BLaER1 (cell line): Measurements from ENCODE around the gene WDR54.

Source experiments
- H3K27ac ChIP-seq: shearing (Covaris generic); formaldehyde crosslinking; 2 replicates; pipeline ENCODE4 v1.8.1; 2022
- H3K27me3 ChIP-seq: shearing (Covaris generic); formaldehyde crosslinking; 2 replicates; pipeline ENCODE4 v1.8.1; 2022
- H3K36me3 ChIP-seq: shearing (Covaris generic); formaldehyde crosslinking; 2 replicates; pipeline ENCODE4 v1.8.1; 2022
- H3K4me1 ChIP-seq: shearing (Covaris generic); formaldehyde crosslinking; 2 replicates; pipeline ENCODE4 v1.8.1; 2022
- H3K4me2 ChIP-seq: shearing (Covaris generic); formaldehyde crosslinking; 2 replicates; pipeline ENCODE4 v1.8.1; 2022
- H3K4me3 ChIP-seq: shearing (Covaris generic); formaldehyde crosslinking; 2 replicates; pipeline ENCODE4 v1.8.1; 2022
- H3K9ac ChIP-seq: shearing (Covaris generic); formaldehyde crosslinking; 2 replicates; pipeline ENCODE4 v1.8.1; 2022
- H3K9me3 ChIP-seq: shearing (Covaris generic); formaldehyde crosslinking; 2 replicates; pipeline ENCODE4 v1.8.1; 2022
- H4K20me1 ChIP-seq: shearing (Covaris generic); formaldehyde crosslinking; 2 replicates; pipeline ENCODE4 v1.8.1; 2022
- Cebpa-rat ChIP-seq: shearing (Covaris generic); IDR thresholded peaks from 2 replicates; pipeline ENCODE4 v1.8.1; 2022

The WDR54 gene

GRCh38 chr2:74381751-74382150, 39.8 kb upstream of the WDR54 start:
- Histone ChIP-seq H3K4me2 (no peak overlapping the region), H3K4me3 (no peak overlapping the region), H3K27me3 (no peaks in the 10 kb centered on the region), H4K20me1 (peaks cover 88% of the 10 kb centered on the region), H3K36me3 (peaks cover 76% of the 10 kb centered on the region), H3K9me3 (no peaks in the 10 kb centered on the region), H3K4me1 (peaks cover 33% of the 10 kb centered on the region), H3K9ac (no peak overlapping the region), H3K27ac (no peak overlapping the region)
- TF ChIP-seq Cebpa-rat, result no peak

- H3K4me3 ChIP-seq, result no peak overlapping the region
- peaks cover 47% of the 10 kb centered on the region for H3K4me1 ChIP-seq
- no peaks in the 10 kb centered on the region for H3K9me3 ChIP-seq
- H3K4me2 ChIP-seq, result no peak overlapping the region
- H3K27ac ChIP-seq, result no peak overlapping the region
- TF ChIP-seq Cebpa-rat, result no peak
- no peak overlapping the region for H3K9ac ChIP-seq
- H4K20me1 ChIP-seq, result peaks cover 88% of the 10 kb centered on the region
- H3K36me3 ChIP-seq, result peaks cover 68% of the 10 kb centered on the region
- H3K27me3 ChIP-seq, result no peaks in the 10 kb centered on the region
Measured at GRCh38 chr2:74383254-74383653, 38.3 kb upstream of the WDR54 start.

GRCh38 chr2:74384051-74384450, 37.5 kb upstream of the WDR54 start:
- no peak overlapping the region for H3K27ac ChIP-seq
- TF ChIP-seq Cebpa-rat, result no peak
- H4K20me1 ChIP-seq, result peaks cover 88% of the 10 kb centered on the region
- peaks cover 66% of the 10 kb centered on the region for H3K36me3 ChIP-seq
- H3K4me3 ChIP-seq, result no peak overlapping the region
- H3K27me3 ChIP-seq, result no peaks in the 10 kb centered on the region
- peaks cover 48% of the 10 kb centered on the region for H3K4me1 ChIP-seq
- no peak overlapping the region for H3K4me2 ChIP-seq
- no peak overlapping the region for H3K9ac ChIP-seq
- H3K9me3 ChIP-seq, result no peaks in the 10 kb centered on the region

DNA sequence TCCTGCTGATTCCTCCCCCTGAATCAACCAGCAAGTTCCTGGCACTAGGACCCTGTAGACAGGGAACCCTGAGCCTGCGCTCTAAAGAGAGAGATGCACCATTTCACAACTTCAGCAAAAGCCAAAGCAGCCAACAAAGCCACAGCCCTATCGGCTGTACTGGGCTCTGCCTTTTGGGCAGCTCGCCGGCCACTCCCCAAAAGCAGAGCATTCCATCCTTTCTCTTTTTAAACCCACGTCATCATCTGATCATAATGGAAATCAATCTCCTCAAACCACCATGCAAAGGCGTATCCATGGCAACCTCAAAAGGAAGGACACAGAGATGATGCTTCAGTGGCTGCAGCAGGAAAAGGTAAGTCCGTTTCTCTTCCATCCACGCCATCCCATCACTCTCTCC, 36.1 kb upstream of the WDR54 start:
- Histone ChIP-seq H3K36me3 (peaks cover 58% of the 10 kb centered on the region), H4K20me1 (peaks cover 88% of the 10 kb centered on the region), H3K27ac (no peak overlapping the region), H3K4me1 (peaks cover 48% of the 10 kb centered on the region), H3K27me3 (no peaks in the 10 kb centered on the region), H3K9me3 (no peaks in the 10 kb centered on the region), H3K4me2 (no peak overlapping the region), H3K4me3 (no peak overlapping the region), H3K9ac (peak overlapping the region; percentile 17; the same call in 1 of the 2 replicates)
- TF ChIP-seq Cebpa-rat, result no peak

- H4K20me1 ChIP-seq, result peaks cover 76% of the 10 kb centered on the region
- no peaks in the 10 kb centered on the region for H3K27me3 ChIP-seq
- no peaks in the 10 kb centered on the region for H3K9me3 ChIP-seq
- peaks cover 45% of the 10 kb centered on the region for H3K36me3 ChIP-seq
- TF ChIP-seq Cebpa-rat, result no peak
- H3K4me1 ChIP-seq, result peaks cover 55% of the 10 kb centered on the region
- no peak overlapping the region for H3K4me3 ChIP-seq
- H3K4me2 ChIP-seq, result no peak overlapping the region
- H3K27ac ChIP-seq, result no peak overlapping the region
- no peak overlapping the region for H3K9ac ChIP-seq
Measured at GRCh38 chr2:74387346-74387745, 34.2 kb upstream of the WDR54 start.

- H3K9me3 ChIP-seq, result no peaks in the 10 kb centered on the region
- H3K27ac ChIP-seq, result no peak overlapping the region
- H3K27me3 ChIP-seq, result no peaks in the 10 kb centered on the region
- peaks cover 52% of the 10 kb centered on the region for H3K4me1 ChIP-seq
- peaks cover 17% of the 10 kb centered on the region for H3K36me3 ChIP-seq
- peaks cover 52% of the 10 kb centered on the region for H4K20me1 ChIP-seq
- peak overlapping the region; percentile 96 for H3K4me2 ChIP-seq
- H3K4me3 ChIP-seq, result peak overlapping the region; percentile 85
- TF ChIP-seq Cebpa-rat, result no peak
- H3K9ac ChIP-seq, result peak overlapping the region; percentile 93
Measured at GRCh38 chr2:74390606-74391005, 30.9 kb upstream of the WDR54 start.

DNA sequence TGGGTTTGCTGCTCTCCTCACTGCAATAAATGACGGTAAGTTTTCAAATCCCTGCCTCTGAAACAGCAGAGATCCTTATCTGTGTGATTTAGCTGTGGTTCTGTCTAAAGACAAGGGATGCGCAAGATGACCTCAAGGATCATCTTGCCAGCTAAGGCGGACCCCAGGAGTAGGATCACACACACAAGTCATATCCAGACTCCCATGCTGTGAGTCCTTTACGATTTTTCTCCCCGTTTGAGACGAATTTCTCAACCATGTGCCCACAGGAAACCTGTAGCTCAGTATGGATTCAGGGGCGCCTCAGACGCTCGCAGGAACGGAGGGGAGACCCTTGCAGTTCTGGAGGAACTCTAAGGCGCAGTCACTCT, 30.3 kb upstream of the WDR54 start:
- H4K20me1 ChIP-seq, result peaks cover 46% of the 10 kb centered on the region

DNA sequence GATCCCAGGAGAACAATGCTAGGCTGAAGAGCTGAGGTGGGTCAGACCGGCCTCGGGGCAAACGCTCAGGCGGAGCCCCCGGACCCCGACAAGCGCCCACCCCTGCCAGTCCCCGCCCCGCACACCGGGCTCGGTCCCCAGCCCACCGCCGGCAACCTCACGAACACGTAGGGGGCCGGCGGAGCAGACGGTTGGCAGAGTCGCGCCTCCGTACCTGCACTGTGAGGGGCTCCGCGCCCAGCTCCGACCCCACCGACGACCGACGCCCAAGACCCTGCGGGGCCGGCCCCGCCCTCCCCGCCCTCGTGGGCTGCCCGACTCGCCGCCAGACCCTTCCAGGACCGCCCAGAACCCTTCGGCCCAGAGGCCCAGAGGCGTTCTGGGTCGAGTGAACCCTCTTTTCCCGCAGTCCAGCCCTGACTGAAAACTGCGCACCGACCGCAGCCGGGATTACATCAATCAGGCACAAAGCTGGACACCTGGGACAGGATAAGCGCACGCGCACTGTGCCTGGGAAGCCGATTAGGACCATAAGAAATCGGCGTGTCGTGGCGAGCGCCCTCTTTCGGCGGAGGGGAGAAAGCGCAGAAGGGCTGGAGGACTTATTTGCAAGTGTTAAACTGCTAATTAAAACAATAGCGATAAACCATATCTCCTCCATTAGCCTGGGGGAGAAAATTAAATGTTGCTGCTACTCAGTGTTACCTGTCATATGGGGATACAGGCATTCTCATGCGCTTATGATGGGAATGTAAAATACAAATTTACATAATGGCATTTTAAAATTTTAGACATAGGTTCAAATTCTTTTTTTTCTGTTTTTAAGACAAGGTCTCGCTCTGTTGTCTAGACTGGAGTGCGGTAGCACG, 29.7 kb upstream of the WDR54 start:
- no peak for TF ChIP-seq Cebpa-rat
- Histone ChIP-seq H3K4me2 (peak overlapping the region; percentile 96), H3K36me3 (peaks cover 13% of the 10 kb centered on the region; the same call in 1 of the 2 replicates), H3K27me3 (no peaks in the 10 kb centered on the region), H4K20me1 (peaks cover 40% of the 10 kb centered on the region), H3K27ac (peak overlapping the region; percentile 97), H3K4me1 (peaks cover 45% of the 10 kb centered on the region), H3K9ac (peak overlapping the region; percentile 93), H3K4me3 (peak overlapping the region; percentile 85), H3K9me3 (no peaks in the 10 kb centered on the region)

More for the DNA sequence above, 30.3 kb upstream of the WDR54 start:
- no peak for TF ChIP-seq Cebpa-rat
- Histone ChIP-seq H3K9me3 (no peaks in the 10 kb centered on the region), H3K27ac (peak overlapping the region; percentile 97), H3K27me3 (no peaks in the 10 kb centered on the region), H3K4me3 (peak overlapping the region; percentile 85), H3K9ac (peak overlapping the region; percentile 93), H3K36me3 (peaks cover 13% of the 10 kb centered on the region; the same call in 1 of the 2 replicates), H3K4me1 (peaks cover 46% of the 10 kb centered on the region), H3K4me2 (peak overlapping the region; percentile 96)

DNA sequence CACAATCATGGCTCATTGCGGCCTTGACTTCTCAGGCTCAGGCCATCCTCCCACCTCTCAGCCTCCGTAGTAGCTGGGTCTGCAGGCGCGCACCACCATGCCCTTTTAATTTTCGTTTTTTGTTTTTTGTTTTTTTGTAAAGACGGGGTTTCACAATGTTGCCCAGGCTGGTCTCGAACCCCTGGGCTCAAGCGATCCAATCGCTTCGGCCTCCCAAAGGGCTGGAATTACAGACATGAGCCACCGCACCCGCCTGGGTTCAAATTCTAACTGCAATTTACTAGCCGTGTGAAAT, 29.1 kb upstream of the WDR54 start:
- Histone ChIP-seq H3K27ac (0 out of 2 replicates have a peak overlapping the region, but pooled peaks have one; percentile 97), H3K4me2 (peak overlapping the region; percentile 41), H3K9ac (peak overlapping the region; percentile 93; the same call in 1 of the 2 replicates), H3K4me3 (no peak overlapping the region), H3K9me3 (no peaks in the 10 kb centered on the region), H3K27me3 (no peaks in the 10 kb centered on the region), H4K20me1 (peaks cover 34% of the 10 kb centered on the region), H3K4me1 (peaks cover 40% of the 10 kb centered on the region), H3K36me3 (peaks cover 13% of the 10 kb centered on the region; the same call in 1 of the 2 replicates)
- TF ChIP-seq Cebpa-rat, result no peak

- 0 out of 2 replicates have a peak, but pooled peaks cover 3% of the 10 kb centered on the region for H3K36me3 ChIP-seq
- H3K27me3 ChIP-seq, result no peaks in the 10 kb centered on the region
- H3K9me3 ChIP-seq, result no peaks in the 10 kb centered on the region
- H3K9ac ChIP-seq, result no peak overlapping the region
- H4K20me1 ChIP-seq, result peaks cover 23% of the 10 kb centered on the region
- no peak overlapping the region for H3K4me2 ChIP-seq
- TF ChIP-seq Cebpa-rat, result no peak; the same call in 1 of the 2 replicates
- H3K27ac ChIP-seq, result no peak overlapping the region
- H3K4me3 ChIP-seq, result no peak overlapping the region
- H3K4me1 ChIP-seq, result peaks cover 29% of the 10 kb centered on the region
Measured at GRCh38 chr2:74393525-74393924, 28.0 kb upstream of the WDR54 start.
